B cell (primary cell): ENCODE measurements around the gene SPACA9.

Source experiments
- CTCF ChIP-seq: fragments of 200-600 bp; IDR thresholded peaks from one replicate; pipeline ENCODE4 v1.8.0; 2022; ENCODE audit warnings: antibody characterized with exemption, mild to moderate bottlenecking
- EZH2 ChIP-seq: IDR thresholded peaks from 2 replicates; pipeline ENCODE4 v1.6.1; 2012; ENCODE audit warnings: borderline replicate concordance, low read depth, mild to moderate bottlenecking, moderate library complexity, low read length; ENCODE audit not compliant: insufficient read depth, poor library complexity, severe bottlenecking

- TF ChIP-seq CTCF (no peak), EZH2 (no peak)
These were observed 5.3 kb upstream of the SPACA9 start for GRCh38 chr9:132873403-132873802.
